GM12892 (cell line): ENCODE results near the gene PLCXD1.

ENCODE experiments used
- POLR2A ChIP-seq: IDR thresholded peaks from 2 replicates; pipeline ENCODE4 v1.6.1; 2011; ENCODE audit warnings: low read depth, low read length, control low read depth
- TAF1 ChIP-seq: IDR thresholded peaks from 2 replicates; pipeline ENCODE4 v1.6.1; 2011; ENCODE audit warnings: low read depth, mild to moderate bottlenecking, control low read depth, low read length, borderline replicate concordance

DNA sequence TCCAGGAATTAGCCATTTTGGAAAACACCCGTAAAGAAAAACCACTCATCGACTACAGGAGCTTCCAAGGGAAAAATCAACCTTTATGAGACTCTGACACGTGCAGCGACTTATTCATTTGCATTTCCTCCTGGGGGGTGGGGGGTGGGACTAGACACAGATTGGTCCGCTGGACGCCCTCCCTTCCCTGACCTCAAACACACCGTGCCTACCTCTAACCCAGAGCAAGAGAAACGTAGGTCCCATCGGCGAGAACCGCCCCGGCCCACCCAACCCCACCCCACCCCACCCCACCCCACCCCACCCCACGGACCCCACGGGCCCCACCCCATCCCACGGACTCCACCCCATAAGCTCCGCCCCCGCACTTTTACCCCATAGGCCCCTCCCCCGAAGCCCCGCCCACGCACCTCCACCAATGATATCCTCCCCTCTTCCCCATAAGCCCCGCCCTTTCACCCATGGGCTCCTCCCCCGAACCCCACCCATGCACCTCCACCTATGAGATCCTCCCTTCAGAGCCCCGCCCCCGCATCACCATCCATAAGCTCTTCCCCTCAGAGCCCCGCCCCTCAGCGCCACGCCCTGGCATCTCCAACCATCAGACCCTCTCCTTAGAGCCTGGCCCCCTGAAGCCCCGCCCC, 36.4 kb downstream of the PLCXD1 start:
- TF ChIP-seq TAF1: no peak
- TF ChIP-seq POLR2A: no peak
